NCI-H345 treated with DMSO at 0.1 percent for 48 hours (cell line): ENCODE results near the gene COMMD8.
"Not testable (repeated sequence)": the region's sequence is repeated elsewhere in the genome, so short reads cannot be mapped to it uniquely, and the experiment has no call there.

Experiments
- DNase-seq: peaks from one replicate; lab custom pipeline; 2025; ENCODE audit not compliant: unreplicated experiment; lab: John Stamatoyannopoulos, UW

Gene COMMD8

DNA sequence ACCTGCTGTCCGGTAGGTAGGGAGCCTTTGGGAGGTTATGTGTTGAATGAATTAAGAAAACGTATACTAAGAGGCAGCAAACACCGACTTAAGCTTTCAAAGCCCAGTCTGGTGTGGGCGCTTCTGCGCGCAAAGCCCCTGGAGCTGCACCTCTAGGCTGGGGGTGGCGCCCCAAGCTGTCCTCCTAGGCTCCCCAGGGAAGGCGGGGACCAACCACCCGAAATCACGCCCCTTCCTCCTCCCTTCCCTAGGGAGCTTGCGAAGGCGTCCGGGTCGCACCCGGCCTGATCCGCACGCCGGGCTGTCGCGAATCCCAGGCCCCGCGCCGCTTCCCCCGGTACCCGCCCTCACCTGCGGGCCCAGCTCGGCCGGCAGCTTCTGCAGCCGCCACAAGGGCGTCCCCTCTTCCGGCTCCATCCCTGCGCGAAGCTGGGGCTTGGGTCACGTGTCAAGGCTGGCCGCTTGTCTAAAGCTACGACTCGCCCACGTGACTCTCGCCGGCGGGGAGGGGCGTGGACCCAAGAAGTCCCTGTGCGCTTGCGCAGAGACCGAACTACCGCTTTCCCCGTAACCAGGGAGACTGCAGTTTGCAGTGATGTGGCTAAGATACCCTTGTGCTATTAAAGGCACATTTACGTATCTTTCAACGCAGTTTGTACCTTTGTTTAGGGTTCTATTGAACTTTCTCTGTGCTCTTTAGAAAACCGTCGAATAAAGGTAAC is at the start of gene COMMD8:
TSS of gene COMMD8 (minus strand) at position 468 of the 722 bp plus-strand sequence. CDS start at position 417, 51 bp downstream.
- DNase-seq: peak; percentile 76

GRCh38 chr4:47510506-47511143 is 47.1 kb upstream of the COMMD8 start:
- no peak for DNase-seq

GRCh38 chr4:47505666-47506065 is 42.2 kb upstream of the COMMD8 start:
- DNase-seq: no peak

GRCh38 chr4:47505147-47505546 is 41.6 kb upstream of the COMMD8 start:
- DNase-seq: no peak

DNA sequence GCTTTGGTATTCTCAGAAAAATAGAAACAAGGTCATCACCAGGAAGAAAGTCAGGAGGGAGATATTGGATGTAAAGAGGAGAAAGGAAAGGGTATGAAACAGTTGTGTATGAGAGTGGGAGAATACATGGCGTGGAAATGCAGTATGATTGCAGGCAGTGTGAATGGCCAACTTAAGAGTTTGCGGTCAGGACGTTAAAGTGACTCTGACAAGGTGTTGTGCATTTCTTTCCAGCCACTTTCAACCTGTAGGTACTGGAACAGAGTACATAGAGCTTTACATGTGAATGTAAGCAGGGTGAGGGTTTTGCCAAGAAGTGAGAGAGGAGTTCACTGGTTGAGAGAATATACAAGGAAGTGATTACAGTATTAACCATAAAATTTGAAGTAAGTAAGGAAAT is 37.3 kb upstream of the COMMD8 start:
- DNase-seq: no peak

DNA sequence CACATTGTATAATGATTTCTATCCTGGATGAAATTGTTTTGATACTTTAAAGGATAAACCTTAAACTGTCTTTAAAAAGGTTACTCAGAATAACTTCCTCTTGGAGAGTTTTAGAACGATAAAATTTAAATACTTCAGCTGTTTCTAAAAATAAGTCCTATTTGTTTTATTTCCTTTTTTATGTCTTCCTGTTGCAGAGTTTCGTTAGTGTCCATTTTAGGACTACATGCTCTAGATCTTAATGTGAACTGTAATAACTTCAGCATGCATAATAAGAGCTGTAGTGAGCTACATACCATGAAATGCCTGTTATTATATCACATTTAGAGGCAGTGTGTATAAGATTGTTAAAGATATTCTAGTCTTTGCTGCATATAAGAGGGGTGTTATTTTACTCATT is 36.2 kb upstream of the COMMD8 start:
- no peak for DNase-seq

- no peak for DNase-seq
Observed at GRCh38 chr4:47498899-47499298, 35.4 kb upstream of the COMMD8 start.

- DNase-seq: no peak
Observed at GRCh38 chr4:47494124-47494430, 30.6 kb upstream of the COMMD8 start.

- no peak for DNase-seq
Observed at GRCh38 chr4:47493238-47494123, 30.0 kb upstream of the COMMD8 start.

GRCh38 chr4:47490550-47490949 is 27.0 kb upstream of the COMMD8 start:
- no peak for DNase-seq

DNA sequence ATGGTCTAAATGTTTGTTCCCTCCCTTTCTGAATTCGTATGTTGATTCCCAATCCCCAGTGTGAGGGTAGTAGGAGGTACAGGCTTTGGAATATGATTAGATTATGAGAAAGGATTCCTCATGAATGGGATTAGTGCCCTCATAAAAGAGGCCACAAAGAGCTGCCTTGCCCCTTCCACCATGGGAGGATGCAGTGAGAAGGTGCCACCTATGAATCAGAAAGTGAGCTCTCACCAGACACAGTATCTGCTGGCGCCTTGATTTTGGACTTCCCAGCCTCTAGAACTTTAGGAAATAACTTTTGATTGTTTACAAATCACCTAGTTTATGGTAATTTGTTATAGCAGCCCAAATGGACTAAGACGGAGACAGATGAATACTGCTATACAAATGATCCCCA is 25.2 kb upstream of the COMMD8 start:
- DNase-seq: no peak

- DNase-seq: not testable (repeated sequence)
Observed at GRCh38 chr4:47486727-47487126, 23.2 kb upstream of the COMMD8 start.

- no peak for DNase-seq
Observed at GRCh38 chr4:47486231-47486673, 22.8 kb upstream of the COMMD8 start.

DNA sequence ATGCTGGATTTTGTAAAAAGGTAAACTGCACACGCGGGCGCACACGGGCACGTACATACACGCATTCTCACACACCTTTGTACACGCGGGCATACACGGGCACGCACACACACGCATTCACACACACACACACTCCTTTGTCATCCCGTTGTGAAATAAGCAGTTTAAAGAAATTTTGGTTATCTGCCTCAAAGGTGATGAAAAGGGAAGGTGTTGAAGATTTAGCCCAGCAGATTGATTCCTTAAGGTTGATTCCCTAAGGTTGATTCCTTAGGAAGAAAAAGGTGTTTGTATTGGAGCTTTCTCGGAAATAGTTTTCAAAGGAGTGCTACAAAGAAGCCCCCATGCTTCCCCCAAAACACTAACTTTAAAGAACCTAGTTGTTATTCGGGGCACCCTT is 22.3 kb upstream of the COMMD8 start:
- DNase-seq: no peak

- peak; percentile 64 for DNase-seq
Observed at GRCh38 chr4:47485047-47485692, 21.7 kb upstream of the COMMD8 start, which contains the start of gene ATP10D. ATP10D (plus strand) TSS chr4:47485275; CDS start chr4:47512541, 27,266 bp downstream.

DNA sequence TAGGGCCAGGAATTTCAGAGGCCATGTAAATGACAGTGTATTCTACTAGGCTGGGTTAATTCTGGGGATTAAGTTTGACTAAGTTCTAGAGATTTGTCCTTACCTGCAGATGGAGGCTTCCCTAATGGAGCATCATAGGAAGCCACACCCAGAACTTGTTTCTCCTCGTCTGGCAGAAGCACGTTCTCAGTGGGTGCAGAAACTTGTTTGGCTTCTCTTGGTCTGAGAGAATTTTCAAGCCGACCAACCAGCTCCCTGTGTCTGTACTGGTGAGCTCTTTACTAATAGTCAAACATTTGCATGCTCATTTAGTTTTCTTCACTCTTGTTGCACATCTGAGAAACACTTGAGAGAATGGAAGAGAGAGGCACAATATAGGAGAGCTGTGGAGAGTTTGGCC is 20.7 kb upstream of the COMMD8 start:
- DNase-seq: no peak

DNA sequence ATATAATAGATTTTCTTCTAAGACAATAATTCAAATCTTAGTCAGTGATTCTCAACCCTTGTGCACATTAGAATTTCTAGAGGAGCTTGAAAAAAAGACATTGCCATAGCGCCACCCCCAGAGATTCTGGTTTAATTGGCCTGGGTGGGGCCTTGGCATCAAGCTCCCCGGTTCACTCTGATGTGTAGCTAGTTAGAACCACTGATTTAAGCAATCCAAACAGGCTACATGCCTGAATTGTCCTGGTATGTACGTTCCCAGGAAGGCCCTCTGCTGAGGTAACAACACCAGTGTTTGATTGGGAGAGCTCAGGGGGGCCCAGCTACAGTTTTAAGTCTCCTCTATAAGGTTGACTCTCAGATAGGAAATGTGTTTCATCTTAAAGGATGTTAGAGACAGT is 20.2 kb upstream of the COMMD8 start:
- no peak for DNase-seq

GRCh38 chr4:47482326-47482725 is 18.8 kb upstream of the COMMD8 start:
- no peak for DNase-seq

- no peak for DNase-seq
Observed at GRCh38 chr4:47478804-47479203, 15.3 kb upstream of the COMMD8 start.

DNA sequence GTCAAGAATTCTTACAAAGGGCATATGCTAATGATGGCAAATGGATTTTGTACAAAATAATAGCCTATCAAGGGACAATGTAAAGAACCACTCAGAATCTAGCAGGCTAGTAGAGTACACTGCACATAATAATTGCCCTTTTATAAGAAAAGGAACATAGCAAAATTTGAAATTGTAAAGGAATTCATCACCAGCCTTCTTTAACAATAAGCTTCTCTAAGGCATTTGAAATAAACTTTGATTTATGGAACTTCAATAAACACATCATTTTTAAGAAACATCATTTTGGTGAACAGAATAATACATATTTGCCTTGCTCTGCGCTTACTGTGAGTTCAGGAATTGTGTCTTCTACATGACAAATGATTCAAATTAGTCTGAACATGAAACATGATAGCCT is 11.9 kb upstream of the COMMD8 start:
- no peak for DNase-seq

GRCh38 chr4:47474799-47475198 is 11.3 kb upstream of the COMMD8 start:
- DNase-seq: no peak
